H9 (cell line): ENCODE results near the gene MS4A10. TPM values are rescaled to one million over a fixed set of nuclear protein-coding genes. Genes with fewer than 3 reads are reported as not detected.
A peak's percentile ranks its signal among the peaks of the same experiment; 100 is the strongest.

Source experiments
- DNase-seq: peaks from one replicate; pipeline ENCODE4 v3.0.0-alpha.2; 2017
- H2AFZ ChIP-seq: one replicate; pipeline ENCODE4 v1.6.1; 2013; ENCODE audit warnings: mild to moderate bottlenecking, low read length, control low read depth, moderate library complexity
- H2AK5ac ChIP-seq: 2 replicates; pipeline ENCODE4 v1.6.1; 2013; ENCODE audit warnings: low read length, control low read depth, mixed read lengths; ENCODE audit not compliant: insufficient read length
- H2BK120ac ChIP-seq: one replicate; pipeline ENCODE4 v1.6.1; 2013; ENCODE audit warnings: low read depth, mild to moderate bottlenecking, low read length, control low read depth, inconsistent platforms; ENCODE audit not compliant: poor library complexity, severe bottlenecking
- H2BK12ac ChIP-seq: 2 replicates; pipeline ENCODE4 v1.6.1; 2013; ENCODE audit warnings: low read length, control low read depth, mixed read lengths, low read depth; ENCODE audit not compliant: insufficient read length
- H2BK15ac ChIP-seq: 2 replicates; pipeline ENCODE4 v1.6.1; 2013; ENCODE audit warnings: low read depth, low read length, control low read depth
- H2BK20ac ChIP-seq: one replicate; pipeline ENCODE4 v1.6.1; 2013; ENCODE audit warnings: low read depth, mild to moderate bottlenecking, low read length, control low read depth, inconsistent platforms; ENCODE audit not compliant: poor library complexity, severe bottlenecking
- H2BK5ac ChIP-seq: 2 replicates; pipeline ENCODE4 v1.6.1; 2013; ENCODE audit warnings: low read length, control low read depth, mixed read lengths; ENCODE audit not compliant: insufficient read length
- H3K14ac ChIP-seq: 2 replicates; pipeline ENCODE4 v1.6.1; 2013; ENCODE audit warnings: low read length, control low read depth; ENCODE audit not compliant: insufficient read depth
- H3K18ac ChIP-seq: 2 replicates; pipeline ENCODE4 v1.6.1; 2013; ENCODE audit warnings: low read depth, mild to moderate bottlenecking, mixed read lengths, low read length, control low read depth; ENCODE audit not compliant: insufficient read length
- H3K23ac ChIP-seq: 2 replicates; pipeline ENCODE4 v1.6.1; 2013; ENCODE audit warnings: low read length, control low read depth, mixed read lengths, low read depth; ENCODE audit not compliant: insufficient read length
- H3K23me2 ChIP-seq: 2 replicates; pipeline ENCODE4 v1.6.1; 2013; ENCODE audit warnings: low read depth, mild to moderate bottlenecking, mixed read lengths, low read length, control low read depth; ENCODE audit not compliant: insufficient read length, poor library complexity, severe bottlenecking
- H3K27ac ChIP-seq: 2 replicates; pipeline ENCODE4 v1.5.1; 2013; ENCODE audit warnings: low read length, control low read depth, mixed read lengths, low read depth; ENCODE audit not compliant: insufficient read length
- H3K27me3 ChIP-seq: 2 replicates; pipeline ENCODE4 v1.6.1; 2013; ENCODE audit warnings: low read length, control low read depth, inconsistent platforms; ENCODE audit not compliant: insufficient read depth
- H3K4ac ChIP-seq: 2 replicates; pipeline ENCODE4 v1.6.1; 2013; ENCODE audit warnings: low read depth, mild to moderate bottlenecking, control low read depth, inconsistent platforms, low read length, moderate library complexity
- H3K4me1 ChIP-seq: 2 replicates; pipeline ENCODE4 v1.6.1; 2013; ENCODE audit warnings: low read length, control low read depth, inconsistent platforms; ENCODE audit not compliant: insufficient read depth
- H3K4me2 ChIP-seq: 2 replicates; pipeline ENCODE4 v1.6.1; 2013; ENCODE audit warnings: low read length, control low read depth, mixed read lengths; ENCODE audit not compliant: insufficient read length, insufficient read depth
- H3K56ac ChIP-seq: 2 replicates; pipeline ENCODE4 v1.6.1; 2013; ENCODE audit warnings: low read depth, mild to moderate bottlenecking, mixed read lengths, low read length, control low read depth; ENCODE audit not compliant: insufficient read length
- H3K79me1 ChIP-seq: 2 replicates; pipeline ENCODE4 v1.6.1; 2013; ENCODE audit warnings: low read depth, mild to moderate bottlenecking, moderate library complexity, low read length, control low read depth, inconsistent platforms; ENCODE audit not compliant: insufficient read depth, poor library complexity, severe bottlenecking
- H3K79me2 ChIP-seq: 2 replicates; pipeline ENCODE4 v1.6.1; 2013; ENCODE audit warnings: low read length, control low read depth, inconsistent platforms; ENCODE audit not compliant: insufficient read depth
- H3K9ac ChIP-seq: 2 replicates; pipeline ENCODE4 v1.6.1; 2013; ENCODE audit warnings: low read length, control low read depth, mixed read lengths; ENCODE audit not compliant: insufficient read length; ENCODE audit errors: extremely low read depth
- H3K9me3 ChIP-seq: one replicate; pipeline ENCODE4 v1.6.1; 2013; ENCODE audit warnings: low read depth, low read length, inconsistent platforms; ENCODE audit not compliant: control insufficient read depth
- H3T11ph ChIP-seq: one replicate; pipeline ENCODE4 v1.6.1; 2013; ENCODE audit warnings: mild to moderate bottlenecking, low read length, control low read depth, inconsistent platforms
- H4K20me1 ChIP-seq: one replicate; pipeline ENCODE4 v1.6.1; 2013; ENCODE audit not compliant: control insufficient read depth, insufficient read length, insufficient read depth
- H4K5ac ChIP-seq: 2 replicates; pipeline ENCODE4 v1.6.1; 2013; ENCODE audit warnings: low read depth, mild to moderate bottlenecking, mixed read lengths, low read length, control low read depth; ENCODE audit not compliant: insufficient read length
- H4K8ac ChIP-seq: replicated peaks from 2 replicates; pipeline ENCODE4 v1.6.1; 2013; ENCODE audit warnings: low read length, control low read depth, mixed read lengths, low read depth; ENCODE audit not compliant: insufficient read length
- H4K91ac ChIP-seq: 2 replicates; pipeline ENCODE4 v1.6.1; 2013; ENCODE audit warnings: low read depth, mild to moderate bottlenecking, moderate library complexity, mixed read lengths, low read length, control low read depth; ENCODE audit not compliant: insufficient read length
- H3K27ac Mint-ChIP-seq, 3 experiments: 2 replicates in 2 of 3; 3 replicates in 1 of 3; pipeline ENCODE4 v1.8.0; 2020 to 2021; ENCODE audit warnings: mixed read lengths in 3 of 3, mild to moderate bottlenecking in 1 of 3, moderate library complexity in 1 of 3
- H3K27me3 Mint-ChIP-seq: 2 replicates; pipeline ENCODE4 v1.8.0; 2021; ENCODE audit warnings: low read depth, mild to moderate bottlenecking, moderate library complexity, mixed read lengths
- H3K36me3 Mint-ChIP-seq, 3 experiments: 2 replicates in 2 of 3; 3 replicates in 1 of 3; pipeline ENCODE4 v1.8.0; 2020 to 2021; ENCODE audit warnings: low read depth in 3 of 3, mixed read lengths in 3 of 3; ENCODE audit not compliant: insufficient read depth in 1 of 3
- H3K4me1 Mint-ChIP-seq, 2 experiments: 2 replicates each; pipeline ENCODE4 v1.8.0; 2020; ENCODE audit warnings: mixed read lengths in 2 of 2
- H3K4me3 Mint-ChIP-seq, 2 experiments: 2 replicates in 1 of 2; 3 replicates in 1 of 2; pipeline ENCODE4 v1.8.0; 2020 to 2021; ENCODE audit warnings: mild to moderate bottlenecking in 2 of 2, mixed read lengths in 2 of 2, moderate library complexity in 1 of 2
- H3K9me3 Mint-ChIP-seq, 2 experiments: 2 replicates in 1 of 2; 3 replicates in 1 of 2; pipeline ENCODE4 v1.8.0; 2020; ENCODE audit warnings: mild to moderate bottlenecking in 2 of 2, mixed read lengths in 2 of 2, moderate library complexity in 1 of 2
- WGBS: extraction: QIAGEN DNeasy Blood & Tissue Kit; methylation state at CpG from one replicate; pipeline ENCODE4 v1.1.7; 2013; ENCODE audit warnings: missing lambda C conversion rate, low lambda C conversion rate, mixed read lengths; ENCODE audit not compliant: insufficient read length; ENCODE audit errors: extremely low coverage; 5-methylcytosine and 5-hydroxymethylcytosine counted together
- total RNA-seq: library from RNA; stranded (reverse); gene quantifications from 2 replicates; pipeline ENCODE4 v1.2.1, GENCODE V29; 2021
- TF ChIP-seq, protein P1 (sequence below): fragments of 200-600 bp; sonication (generic); conservative IDR thresholded peaks from 3 replicates; pipeline ENCODE4 v1.8.0; 2021; ENCODE audit warnings: antibody characterized with exemption, mild to moderate bottlenecking

MS4A10 gene
- total RNA-seq, 1 experiment from 2014 or later: not detected

DNA sequence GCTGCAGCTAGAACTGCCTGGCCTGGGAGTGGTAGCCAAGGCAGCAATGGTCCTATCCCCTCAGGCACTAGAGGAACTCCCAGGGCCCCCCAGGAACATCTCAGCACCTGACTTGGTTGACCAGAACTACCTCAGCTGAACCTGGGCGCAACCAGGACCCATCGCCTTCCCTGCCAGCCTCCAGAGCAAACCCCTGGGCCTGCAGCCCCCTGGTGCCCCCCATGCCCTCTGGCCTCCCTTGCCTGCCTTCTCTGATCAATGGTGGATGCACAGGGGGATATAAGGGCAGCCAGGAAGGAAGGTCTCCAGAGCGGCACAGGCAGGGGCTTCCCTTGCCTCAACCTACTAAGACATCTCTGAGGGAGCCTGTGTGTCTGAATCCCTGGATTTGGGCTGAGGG, 13.5 kb downstream of the MS4A10 start:
- H3K27ac ChIP-seq: no peak overlapping the region
- no peak overlapping the region for H2BK120ac ChIP-seq
- H4K20me1 ChIP-seq: no peaks in the 10 kb centered on the region
- no peaks in the 10 kb centered on the region for H3K27me3 ChIP-seq
- no peak overlapping the region for H3K4me2 ChIP-seq
- H3K9me3 ChIP-seq: no peaks in the 10 kb centered on the region
- TF ChIP-seq, protein P1, sequence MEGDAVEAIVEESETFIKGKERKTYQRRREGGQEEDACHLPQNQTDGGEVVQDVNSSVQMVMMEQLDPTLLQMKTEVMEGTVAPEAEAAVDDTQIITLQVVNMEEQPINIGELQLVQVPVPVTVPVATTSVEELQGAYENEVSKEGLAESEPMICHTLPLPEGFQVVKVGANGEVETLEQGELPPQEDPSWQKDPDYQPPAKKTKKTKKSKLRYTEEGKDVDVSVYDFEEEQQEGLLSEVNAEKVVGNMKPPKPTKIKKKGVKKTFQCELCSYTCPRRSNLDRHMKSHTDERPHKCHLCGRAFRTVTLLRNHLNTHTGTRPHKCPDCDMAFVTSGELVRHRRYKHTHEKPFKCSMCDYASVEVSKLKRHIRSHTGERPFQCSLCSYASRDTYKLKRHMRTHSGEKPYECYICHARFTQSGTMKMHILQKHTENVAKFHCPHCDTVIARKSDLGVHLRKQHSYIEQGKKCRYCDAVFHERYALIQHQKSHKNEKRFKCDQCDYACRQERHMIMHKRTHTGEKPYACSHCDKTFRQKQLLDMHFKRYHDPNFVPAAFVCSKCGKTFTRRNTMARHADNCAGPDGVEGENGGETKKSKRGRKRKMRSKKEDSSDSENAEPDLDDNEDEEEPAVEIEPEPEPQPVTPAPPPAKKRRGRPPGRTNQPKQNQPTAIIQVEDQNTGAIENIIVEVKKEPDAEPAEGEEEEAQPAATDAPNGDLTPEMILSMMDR: no peak
- Mint-ChIP-seq H3K27me3 (peaks cover 55% of the 10 kb centered on the region), H3K27ac (no peak overlapping the region), H3K9me3 (peaks cover 4 to 5% of the 10 kb centered on the region in 2 experiments; a peak in 3 of 5 replicates), H3K36me3 (no peaks in the 10 kb centered on the region), H3K4me3 (no peak overlapping the region), H3K4me1 (no peaks in the 10 kb centered on the region; a peak in 1 of 4 replicates)
- H4K5ac ChIP-seq: no peak overlapping the region
- no peak overlapping the region for H2BK12ac ChIP-seq
- no peak overlapping the region for H3K56ac ChIP-seq
- H4K91ac ChIP-seq: peak overlapping the region; percentile 8
- H3K14ac ChIP-seq: no peak overlapping the region; the same call in 1 of the 2 replicates
- no peak overlapping the region for H2AFZ ChIP-seq
- H3K23ac ChIP-seq: no peak overlapping the region
- H2AK5ac ChIP-seq: no peak overlapping the region
- no peaks in the 10 kb centered on the region for H3K79me2 ChIP-seq
- H2BK5ac ChIP-seq: no peak overlapping the region
- H3K4me1 ChIP-seq: no peaks in the 10 kb centered on the region
- DNase-seq: no peak
- no peak overlapping the region for H3K9ac ChIP-seq
- H2BK20ac ChIP-seq: no peak overlapping the region
- no peak overlapping the region for H3K4ac ChIP-seq
- no peaks in the 10 kb centered on the region for H3K23me2 ChIP-seq
- H3K79me1 ChIP-seq: no peaks in the 10 kb centered on the region
- no peak overlapping the region for H4K8ac ChIP-seq
- no peak overlapping the region for H3K18ac ChIP-seq
- no peak overlapping the region for H3T11ph ChIP-seq
- no peak overlapping the region for H2BK15ac ChIP-seq
- WGBS: no CpG with 5 or more reads among the region's 3 CpGs
